NCI-H1417 (cell line): ENCODE measurements around the gene NACC2.
"Not testable (repeated sequence)": the region's sequence is repeated elsewhere in the genome, so short reads cannot be mapped to it uniquely, and the experiment has no call there.

Source experiments
- DNase-seq, 3 experiments: peaks; one replicate each; lab custom pipeline; 2025; lab: John Stamatoyannopoulos, UW

The NACC2 gene

GRCh38 chr9:136110082-136111061, 15.3 kb upstream of the NACC2 start:
- peak; percentile 54 to 67 (median 61) for DNase-seq

- peak; percentile 87 to 99 (median 98) for DNase-seq
Observed at GRCh38 chr9:136109351-136110081, 14.4 kb upstream of the NACC2 start.

- no peak for DNase-seq
Observed at GRCh38 chr9:136108648-136109266, 13.7 kb upstream of the NACC2 start.

- peak; percentile 40 to 87 (median 62) for DNase-seq
Observed at GRCh38 chr9:136107953-136108647, 13.0 kb upstream of the NACC2 start.

- DNase-seq: peak in 2 of 3 experiments; percentile 28 to 40
Observed at GRCh38 chr9:136107155-136107952, 12.3 kb upstream of the NACC2 start.

GRCh38 chr9:136105398-136106135, 10.5 kb upstream of the NACC2 start:
- no peak for DNase-seq

- DNase-seq: no peak
Observed at GRCh38 chr9:136104916-136105315, 9.8 kb upstream of the NACC2 start.

GRCh38 chr9:136104488-136104800, 9.4 kb upstream of the NACC2 start:
- no peak for DNase-seq

- DNase-seq: peak; percentile 80 to 92 (median 84)
Observed at GRCh38 chr9:136103651-136104487, 8.8 kb upstream of the NACC2 start.

GRCh38 chr9:136101615-136102074, 6.6 kb upstream of the NACC2 start:
- not testable (repeated sequence) for DNase-seq

GRCh38 chr9:136100700-136101614, 5.9 kb upstream of the NACC2 start:
- DNase-seq: peak; percentile 79 to 96 (median 91)

- DNase-seq: no peak
Observed at GRCh38 chr9:136099542-136099941, 4.5 kb upstream of the NACC2 start.

- DNase-seq: no peak
Observed at GRCh38 chr9:136098844-136099243, 3.8 kb upstream of the NACC2 start.

GRCh38 chr9:136098210-136098609, 3.1 kb upstream of the NACC2 start:
- no peak for DNase-seq

GRCh38 chr9:136096505-136097001, 1.5 kb upstream of the NACC2 start:
- no peak for DNase-seq

GRCh38 chr9:136093995-136094881, 851 bp downstream of the NACC2 start:
- peak; percentile 18 to 76 (median 66) for DNase-seq
